Effector memory CD8-positive, alpha-beta T cell (primary cell): ENCODE data around the gene RRP8.

Source experiments
- ATAC-seq: fragments of 150-1000 bp; cut with Tn5 transposase; replicated peaks from 2 replicates; pipeline ENCODE4 v1.10.0; 2021; ENCODE audit warnings: mild to moderate bottlenecking, moderate library complexity
- DNase-seq, 3 experiments: peaks; one replicate each; pipeline ENCODE4 v3.0.0; 2021
- H3K27ac Mint-ChIP-seq, 2 donors: one replicate each; pipeline ENCODE4 v1.8.0; 2022; ENCODE audit warnings: mild to moderate bottlenecking in 2 of 2, mixed read lengths in 2 of 2, moderate library complexity in 2 of 2
- H3K27me3 Mint-ChIP-seq, 2 donors: one replicate each; pipeline ENCODE4 v1.8.0; 2022; ENCODE audit warnings: mixed read lengths in 2 of 2
- H3K36me3 Mint-ChIP-seq: one replicate; pipeline ENCODE4 v1.8.0; 2022; ENCODE audit warnings: mild to moderate bottlenecking, moderate library complexity, mixed read lengths; ENCODE audit not compliant: insufficient read depth
- H3K4me1 Mint-ChIP-seq, 2 donors: one replicate each; pipeline ENCODE4 v1.8.0; 2022; ENCODE audit warnings: low read depth in 2 of 2, mixed read lengths in 2 of 2
- H3K4me3 Mint-ChIP-seq, 2 donors: one replicate each; pipeline ENCODE4 v1.8.0; 2022; ENCODE audit warnings: mild to moderate bottlenecking in 2 of 2, mixed read lengths in 2 of 2, moderate library complexity in 2 of 2
- H3K9me3 Mint-ChIP-seq, 2 donors: one replicate each; pipeline ENCODE4 v1.8.0; 2022; ENCODE audit warnings: mixed read lengths in 2 of 2
- total RNA-seq, 9 experiments: gene quantifications; one replicate each; lab custom pipeline; 2026; lab: John Stamatoyannopoulos, UW

Gene RRP8
- total RNA-seq: 34.9 to 66.1 (median 57.1) reads per million in 9 experiments

- Mint-ChIP-seq H3K9me3 (no peaks in the 10 kb centered on the region), H3K27me3 (no peaks in the 10 kb centered on the region), H3K36me3 (peaks cover 18% of the 10 kb centered on the region), H3K27ac (no peak within 1 kb of the TSS), H3K4me1 (peaks cover 35 to 38% of the 10 kb centered on the region in 2 donors), H3K4me3 (no peak within 1 kb of the TSS)
- ATAC-seq: peak; percentile 82
- peak; percentile 78 to 83 (median 81) for DNase-seq
Measured at GRCh38 chr11:6603287-6604080, at the start of gene RRP8, which contains the start of gene ILK. RRP8 (minus strand) TSS chr11:6603616; CDS start chr11:6603502, 114 bp downstream. ILK (plus strand) TSS chr11:6603774; CDS start chr11:6604272, 498 bp downstream.

GRCh38 chr11:6653097-6653496 lies 49.7 kb upstream of the RRP8 start:
- ATAC-seq (no peak), DNase-seq (no peak)
- Mint-ChIP-seq H3K36me3 (no peaks in the 10 kb centered on the region), H3K27me3 (peaks cover 4 to 9% of the 10 kb centered on the region in 2 donors), H3K4me3 (no peak overlapping the region), H3K4me1 (peaks cover 0 to 6% of the 10 kb centered on the region in 2 donors), H3K9me3 (no peaks in the 10 kb centered on the region), H3K27ac (no peak overlapping the region)

GRCh38 chr11:6652182-6652581 lies 48.8 kb upstream of the RRP8 start:
- no peak for ATAC-seq
- H3K27me3 Mint-ChIP-seq: peaks cover 4 to 9% of the 10 kb centered on the region in 2 donors
- H3K27ac Mint-ChIP-seq: no peak overlapping the region
- no peaks in the 10 kb centered on the region for H3K36me3 Mint-ChIP-seq
- no peak for DNase-seq
- no peak overlapping the region for H3K4me3 Mint-ChIP-seq
- no peaks in the 10 kb centered on the region for H3K9me3 Mint-ChIP-seq
- H3K4me1 Mint-ChIP-seq: peaks cover 0 to 6% of the 10 kb centered on the region in 2 donors

GRCh38 chr11:6650980-6651379 lies 47.6 kb upstream of the RRP8 start:
- ATAC-seq (no peak), DNase-seq (no peak)
- Mint-ChIP-seq H3K4me3 (no peak overlapping the region), H3K9me3 (no peaks in the 10 kb centered on the region), H3K27ac (no peak overlapping the region), H3K36me3 (no peaks in the 10 kb centered on the region), H3K4me1 (peaks cover 0 to 1% of the 10 kb centered on the region in 2 donors), H3K27me3 (peaks cover 0 to under 1% of the 10 kb centered on the region in 2 donors)

- Mint-ChIP-seq H3K27ac (no peak overlapping the region), H3K9me3 (no peaks in the 10 kb centered on the region), H3K27me3 (no peaks in the 10 kb centered on the region), H3K4me1 (peaks cover 0 to 1% of the 10 kb centered on the region in 2 donors), H3K4me3 (no peak overlapping the region), H3K36me3 (no peaks in the 10 kb centered on the region)
- DNase-seq (no peak), ATAC-seq (no peak)
Measured at GRCh38 chr11:6650104-6650503, 46.7 kb upstream of the RRP8 start.

GRCh38 chr11:6648501-6648900 lies 45.1 kb upstream of the RRP8 start:
- no peaks in the 10 kb centered on the region for H3K27me3 Mint-ChIP-seq
- H3K9me3 Mint-ChIP-seq: no peaks in the 10 kb centered on the region
- no peak overlapping the region for H3K4me3 Mint-ChIP-seq
- H3K4me1 Mint-ChIP-seq: peaks cover 0 to 5% of the 10 kb centered on the region in 2 donors
- H3K27ac Mint-ChIP-seq: no peak overlapping the region
- H3K36me3 Mint-ChIP-seq: no peaks in the 10 kb centered on the region
- DNase-seq (no peak), ATAC-seq (no peak)

- H3K9me3 Mint-ChIP-seq: no peaks in the 10 kb centered on the region
- no peaks in the 10 kb centered on the region for H3K27me3 Mint-ChIP-seq
- H3K4me1 Mint-ChIP-seq: peaks cover 0 to 5% of the 10 kb centered on the region in 2 donors
- H3K27ac Mint-ChIP-seq: no peak overlapping the region
- no peaks in the 10 kb centered on the region for H3K36me3 Mint-ChIP-seq
- no peak for DNase-seq
- H3K4me3 Mint-ChIP-seq: no peak overlapping the region
- ATAC-seq: no peak
Measured at GRCh38 chr11:6647836-6648235, 44.4 kb upstream of the RRP8 start.

- H3K36me3 Mint-ChIP-seq: no peaks in the 10 kb centered on the region
- H3K4me1 Mint-ChIP-seq: peaks cover 0 to 5% of the 10 kb centered on the region in 2 donors
- H3K27ac Mint-ChIP-seq: no peak overlapping the region
- DNase-seq (no peak), ATAC-seq (peak; percentile 65)
- H3K4me3 Mint-ChIP-seq: no peak overlapping the region
- H3K9me3 Mint-ChIP-seq: no peaks in the 10 kb centered on the region
- no peaks in the 10 kb centered on the region for H3K27me3 Mint-ChIP-seq
Measured at GRCh38 chr11:6646918-6647679, 43.7 kb upstream of the RRP8 start.

- Mint-ChIP-seq H3K36me3 (no peaks in the 10 kb centered on the region), H3K4me3 (no peak overlapping the region), H3K27ac (no peak overlapping the region), H3K4me1 (peaks cover 0 to 5% of the 10 kb centered on the region in 2 donors), H3K27me3 (no peaks in the 10 kb centered on the region), H3K9me3 (no peaks in the 10 kb centered on the region)
- DNase-seq (no peak), ATAC-seq (peak; percentile 9)
Measured at GRCh38 chr11:6646576-6646917, 43.1 kb upstream of the RRP8 start.

GRCh38 chr11:6646071-6646470 lies 42.7 kb upstream of the RRP8 start:
- Mint-ChIP-seq H3K27ac (no peak overlapping the region), H3K9me3 (no peaks in the 10 kb centered on the region), H3K4me1 (peaks cover 0 to 5% of the 10 kb centered on the region in 2 donors), H3K27me3 (no peaks in the 10 kb centered on the region), H3K36me3 (no peaks in the 10 kb centered on the region), H3K4me3 (no peak overlapping the region)
- ATAC-seq (no peak), DNase-seq (no peak)

- peaks cover 0 to 5% of the 10 kb centered on the region in 2 donors for H3K4me1 Mint-ChIP-seq
- H3K9me3 Mint-ChIP-seq: no peaks in the 10 kb centered on the region
- no peak overlapping the region for H3K27ac Mint-ChIP-seq
- DNase-seq (no peak), ATAC-seq (no peak)
- no peaks in the 10 kb centered on the region for H3K27me3 Mint-ChIP-seq
- H3K36me3 Mint-ChIP-seq: no peaks in the 10 kb centered on the region
- no peak overlapping the region for H3K4me3 Mint-ChIP-seq
Measured at GRCh38 chr11:6642957-6643356, 39.5 kb upstream of the RRP8 start.

- Mint-ChIP-seq H3K4me1 (peaks cover 0 to 5% of the 10 kb centered on the region in 2 donors), H3K9me3 (no peaks in the 10 kb centered on the region), H3K36me3 (no peaks in the 10 kb centered on the region), H3K27ac (no peak overlapping the region), H3K27me3 (no peaks in the 10 kb centered on the region), H3K4me3 (no peak overlapping the region)
- ATAC-seq: no peak
- DNase-seq: no peak
Measured at GRCh38 chr11:6640985-6641701, 37.7 kb upstream of the RRP8 start.
